HG03439 (cell line): ENCODE results near the gene UTP15.

Source experiments
- ATAC-seq: cut with Tn5 transposase; IDR thresholded peaks from one replicate; pipeline ENCODE4 v1.9.1; 2021; ENCODE audit warnings: mild to moderate bottlenecking, moderate library complexity; ENCODE audit not compliant: unreplicated experiment

The UTP15 gene

GRCh38 chr5:73565139-73565968, at the start of gene UTP15, which contains the start of gene ANKRA2:
Gene UTP15 (plus strand): TSS chr5:73565743. CDS start chr5:73567345, 1,602 bp downstream.
Gene ANKRA2 (minus strand): TSS chr5:73565639. CDS start chr5:73562881, 2,758 bp downstream.
- peak; percentile 90 for ATAC-seq

GRCh38 chr5:73519531-73520283, 45.8 kb upstream of the UTP15 start:
- peak; percentile 97 for ATAC-seq

- no peak for ATAC-seq
These were observed 42.6 kb upstream of the UTP15 start for GRCh38 chr5:73522989-73523388.

GRCh38 chr5:73523861-73524260, 41.7 kb upstream of the UTP15 start:
- ATAC-seq: no peak

GRCh38 chr5:73525606-73526203, 39.8 kb upstream of the UTP15 start:
- no peak for ATAC-seq

- no peak for ATAC-seq
These were observed 37.3 kb upstream of the UTP15 start for GRCh38 chr5:73528248-73528647.

GRCh38 chr5:73529081-73529480, 36.5 kb upstream of the UTP15 start:
- no peak for ATAC-seq

GRCh38 chr5:73531356-73531755, 34.2 kb upstream of the UTP15 start:
- no peak for ATAC-seq

GRCh38 chr5:73532195-73532594, 33.3 kb upstream of the UTP15 start:
- ATAC-seq: no peak

GRCh38 chr5:73534011-73534644, 31.4 kb upstream of the UTP15 start:
- ATAC-seq: no peak

- no peak for ATAC-seq
These were observed 30.6 kb upstream of the UTP15 start for GRCh38 chr5:73534971-73535370.

GRCh38 chr5:73539730-73540129, 25.8 kb upstream of the UTP15 start:
- no peak for ATAC-seq

- no peak for ATAC-seq
These were observed 25.4 kb upstream of the UTP15 start for GRCh38 chr5:73540192-73540591.

GRCh38 chr5:73542020-73542419, 23.5 kb upstream of the UTP15 start:
- no peak for ATAC-seq

GRCh38 chr5:73544429-73545402, 20.8 kb upstream of the UTP15 start:
- ATAC-seq: no peak

GRCh38 chr5:73545403-73545779, 20.2 kb upstream of the UTP15 start:
- no peak for ATAC-seq

- no peak for ATAC-seq
These were observed 15.5 kb upstream of the UTP15 start for GRCh38 chr5:73550016-73550415.

GRCh38 chr5:73552642-73553041, 12.9 kb upstream of the UTP15 start:
- ATAC-seq: no peak

- ATAC-seq: no peak
These were observed 6.6 kb upstream of the UTP15 start for GRCh38 chr5:73558950-73559349.

GRCh38 chr5:73564018-73564417, 1.5 kb upstream of the UTP15 start:
- no peak for ATAC-seq
